Caki2 (cell line): Measurements from ENCODE around the gene ROM1. TPM values are rescaled to one million over a fixed set of nuclear protein-coding genes. Genes with fewer than 3 reads are reported as not detected.

Experiments used
- total RNA-seq: library from RNA; depleted of rRNA; stranded (reverse); fragments of >200 nt; shearing (Covaris generic); gene quantifications from 2 replicates; pipeline ENCODE4 v1.2.3, GENCODE V29; 2014; ENCODE audit warnings: low replicate concordance; rRNA removed

The ROM1 gene
- total RNA-seq, 1 experiment from 2014 or later, result 4.5 TPM

Other genes starting within 250 kb of the ROM1 start
- gene SCGB1A1, start 194.2 kb upstream of the ROM1 start, total RNA-seq, result not detected in 2 replicates
- gene AHNAK, start 66.5 kb upstream of the ROM1 start, total RNA-seq, result 141 and 188 TPM in 2 replicates
- 2,603 and 2,794 TPM in 2 replicates for gene EEF1G, start 39.4 kb upstream of the ROM1 start, total RNA-seq
- gene TUT1, start 21.7 kb upstream of the ROM1 start, total RNA-seq, result 11.7 and 14.2 TPM in 2 replicates
- 87.5 and 107 TPM in 2 replicates for gene MTA2, start 11.4 kb upstream of the ROM1 start, total RNA-seq
- gene EML3, start 482 bp upstream of the ROM1 start, total RNA-seq, result 16.1 and 19.3 TPM in 2 replicates
- gene B3GAT3, start 8.7 kb downstream of the ROM1 start, total RNA-seq, result 34.9 and 52.3 TPM in 2 replicates
- gene GANAB, start 33.4 kb downstream of the ROM1 start, total RNA-seq, result 434 and 492 TPM in 2 replicates
- 7.6 and 14.5 TPM in 2 replicates for gene INTS5, start 40.0 kb downstream of the ROM1 start, total RNA-seq
- 48.1 and 59.2 TPM in 2 replicates for gene C11orf98, start 52.0 kb downstream of the ROM1 start, total RNA-seq
- 0.09 and 6.4 TPM in 2 replicates for gene CSKMT, start 52.1 kb downstream of the ROM1 start, total RNA-seq
- 18.2 and 25.6 TPM in 2 replicates for gene UQCC3, start 58.4 kb downstream of the ROM1 start, total RNA-seq
- 1.9 and 3.2 TPM in 2 replicates for gene LBHD1, start 59.0 kb downstream of the ROM1 start, total RNA-seq
- 81.8 and 106 TPM in 2 replicates for gene UBXN1, start 65.8 kb downstream of the ROM1 start, total RNA-seq
- gene LRRN4CL, start 76.3 kb downstream of the ROM1 start, total RNA-seq, result not detected in 2 replicates
- 37.5 and 55.8 TPM in 2 replicates for gene BSCL2, start 94.2 kb downstream of the ROM1 start, total RNA-seq
- gene GNG3, start 94.4 kb downstream of the ROM1 start, total RNA-seq, result not detected in 2 replicates
- gene HNRNPUL2, start 114.2 kb downstream of the ROM1 start, total RNA-seq, result 4.4 and 4.8 TPM in 2 replicates
- gene TTC9C, start 115.2 kb downstream of the ROM1 start, total RNA-seq, result 30.9 and 37.2 TPM in 2 replicates
- gene ZBTB3, start 140.9 kb downstream of the ROM1 start, total RNA-seq, result 4.6 and 14.9 TPM in 2 replicates
- gene POLR2G, start 148.3 kb downstream of the ROM1 start, total RNA-seq, result 75.4 and 80.0 TPM in 2 replicates
- 12.9 and 14.6 TPM in 2 replicates for gene TAF6L, start 158.1 kb downstream of the ROM1 start, total RNA-seq
- 14.9 and 33.8 TPM in 2 replicates for gene TMEM179B, start 174.1 kb downstream of the ROM1 start, total RNA-seq
- 42.0 and 58.7 TPM in 2 replicates for gene TMEM223, start 178.7 kb downstream of the ROM1 start, total RNA-seq
- gene NXF1, start 192.2 kb downstream of the ROM1 start, total RNA-seq, result 1.5 and 6.3 TPM in 2 replicates
- 29.6 and 39.5 TPM in 2 replicates for gene STX5, start 218.8 kb downstream of the ROM1 start, total RNA-seq
- not detected in 2 replicates for gene TEX54, start 219.6 kb downstream of the ROM1 start, total RNA-seq
- 82.0 and 102 TPM in 2 replicates for gene WDR74, start 226.3 kb downstream of the ROM1 start, total RNA-seq